ENCODE results near the gene SEL1L. TPM values are rescaled to one million over a fixed set of nuclear protein-coding genes. Genes with fewer than 3 reads are reported as not detected.
"Not testable (repeated sequence)": the region's sequence is repeated elsewhere in the genome, so short reads cannot be mapped to it uniquely, and the experiment has no call there.

Gene SEL1L
- total RNA-seq, 1 experiment from 2014 or later: 47.1 TPM

- no peak for DNase-seq (ENCODE audit: low spot score)
Observed at GRCh38 chr14:81449114-81449513, 84.5 kb downstream of the SEL1L start.

- DNase-seq (ENCODE audit: low spot score): no peak
Observed at GRCh38 chr14:81447021-81447764, 86.5 kb downstream of the SEL1L start.

DNA sequence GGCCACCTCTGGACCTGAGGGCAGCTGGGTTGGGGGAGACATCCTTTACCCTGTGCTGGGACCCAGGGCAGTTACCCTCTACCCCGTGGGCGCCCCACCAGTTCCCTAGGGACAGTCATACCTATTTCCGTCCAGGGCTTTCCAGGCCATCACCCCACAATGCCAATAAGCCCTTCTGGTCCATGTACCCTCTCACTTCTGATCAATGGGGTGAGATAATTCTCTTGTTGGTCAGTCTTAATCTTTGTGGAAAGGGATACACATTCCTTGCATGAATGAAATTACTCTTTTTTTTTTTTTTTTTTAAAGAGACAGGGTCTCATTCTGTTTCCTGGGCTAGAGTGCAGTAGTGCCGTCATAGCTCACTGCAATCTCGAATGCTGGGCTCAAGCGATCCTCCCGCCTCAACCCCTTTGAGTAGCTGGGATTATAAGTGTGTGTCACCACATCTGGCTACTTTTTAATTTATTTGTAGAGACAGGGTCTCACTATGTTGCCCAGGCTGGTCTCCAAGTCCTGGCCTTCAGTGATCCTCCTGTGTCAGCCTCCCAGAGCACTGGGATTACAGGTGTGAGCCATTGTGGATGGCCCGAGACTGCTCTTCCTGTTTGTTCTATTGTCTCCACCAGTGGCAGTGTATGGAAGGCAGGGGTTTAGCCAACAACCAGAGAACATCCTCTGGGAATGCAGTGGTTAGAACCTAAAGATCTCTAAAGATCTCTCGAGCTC is 87.2 kb downstream of the SEL1L start:
- DNase-seq (ENCODE audit: low spot score): no peak

DNA sequence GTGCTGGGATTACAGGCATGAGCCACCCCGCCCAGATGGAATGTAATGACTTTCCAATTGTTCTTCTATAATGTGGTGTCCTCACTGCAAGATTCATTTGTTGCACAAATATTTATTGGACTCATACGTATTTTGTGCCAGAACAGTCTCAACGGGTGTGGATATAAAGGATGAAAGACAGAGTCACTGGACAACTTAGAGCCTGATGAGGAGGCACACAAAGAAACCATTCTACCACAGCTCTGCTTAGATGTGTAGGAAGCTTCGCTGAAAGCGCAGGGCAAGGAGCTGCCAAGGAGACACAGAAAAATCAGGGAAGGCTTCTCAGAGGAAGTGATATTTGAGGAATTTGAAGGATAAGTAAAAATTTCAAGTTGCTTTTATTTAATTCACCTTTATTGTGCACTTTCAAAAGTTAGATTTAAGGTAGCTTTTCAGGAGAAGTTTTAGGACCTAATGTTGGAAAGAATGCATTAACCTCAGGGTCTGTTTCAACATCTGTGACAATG is 92.0 kb downstream of the SEL1L start:
- DNase-seq (ENCODE audit: low spot score): no peak

GRCh38 chr14:81440041-81440440 is 93.6 kb downstream of the SEL1L start:
- no peak for DNase-seq (ENCODE audit: low spot score)

GRCh38 chr14:81437244-81437643 is 96.4 kb downstream of the SEL1L start:
- DNase-seq (ENCODE audit: low spot score): no peak

DNA sequence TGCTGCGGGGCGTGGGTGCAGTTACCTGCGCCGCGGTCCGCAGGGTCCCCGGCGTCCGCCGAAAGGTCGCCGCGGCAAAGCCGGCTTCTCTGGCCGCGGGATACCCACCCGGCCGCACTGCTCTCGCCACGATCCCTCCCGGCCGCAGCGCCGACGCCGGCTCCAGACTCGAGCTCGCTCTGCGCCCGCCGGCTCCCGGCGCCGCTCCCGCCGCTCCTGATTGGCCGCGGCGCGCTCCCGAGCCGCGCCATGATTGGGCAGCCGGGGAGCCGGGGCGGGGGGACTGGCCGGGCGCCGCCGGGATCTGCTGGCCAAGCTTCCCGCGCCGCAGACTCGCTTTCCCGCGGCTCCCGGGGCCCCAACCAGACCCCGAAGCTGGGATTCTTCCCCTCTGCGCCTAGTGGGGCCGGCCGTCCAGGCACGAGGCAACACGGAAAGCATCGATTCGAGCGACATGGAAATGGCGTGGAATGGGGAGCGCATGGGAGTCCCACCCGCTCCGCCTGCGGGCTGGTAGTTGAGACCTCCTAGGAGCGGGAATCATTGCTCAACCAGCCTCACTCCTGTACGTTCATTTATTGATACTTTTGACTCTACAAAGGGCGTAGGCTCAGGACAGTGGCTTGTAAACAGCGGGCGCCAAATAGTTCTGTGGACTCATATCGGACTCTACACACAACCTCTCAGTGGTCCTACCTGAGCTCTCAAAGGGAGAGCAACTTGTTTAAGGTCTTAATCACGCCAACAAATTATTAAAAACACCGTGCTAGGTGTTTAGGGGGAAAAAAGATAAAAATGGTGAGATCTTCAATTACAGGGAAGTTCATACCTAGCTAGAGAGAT is 97.1 kb downstream of the SEL1L start:
- peak; percentile 29 for DNase-seq (ENCODE audit: low spot score)

GRCh38 chr14:81435391-81436295 is 98.0 kb downstream of the SEL1L start:
- DNase-seq (ENCODE audit: low spot score): peak; percentile 21

DNA sequence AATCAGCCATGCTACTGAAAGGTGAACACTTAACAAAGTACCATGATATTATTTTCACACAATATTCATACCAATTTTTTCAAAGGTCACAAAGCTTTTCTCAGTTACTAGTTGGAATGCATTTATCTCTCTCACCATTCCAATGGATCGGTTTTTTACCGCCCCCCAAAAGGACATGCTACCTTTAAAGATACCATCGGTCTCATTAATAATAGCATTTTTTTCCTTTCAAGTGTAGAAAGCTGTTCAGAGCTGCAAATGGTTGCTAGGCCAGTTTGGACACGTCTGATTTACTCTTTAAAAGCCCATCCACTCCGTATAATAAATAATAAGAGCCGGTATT is 98.6 kb downstream of the SEL1L start:
- DNase-seq (ENCODE audit: low spot score): no peak

- no peak for DNase-seq (ENCODE audit: low spot score)
Observed at GRCh38 chr14:81434230-81434629, 99.4 kb downstream of the SEL1L start.

GRCh38 chr14:81433378-81433777 is 100.3 kb downstream of the SEL1L start:
- no peak for DNase-seq (ENCODE audit: low spot score)

DNA sequence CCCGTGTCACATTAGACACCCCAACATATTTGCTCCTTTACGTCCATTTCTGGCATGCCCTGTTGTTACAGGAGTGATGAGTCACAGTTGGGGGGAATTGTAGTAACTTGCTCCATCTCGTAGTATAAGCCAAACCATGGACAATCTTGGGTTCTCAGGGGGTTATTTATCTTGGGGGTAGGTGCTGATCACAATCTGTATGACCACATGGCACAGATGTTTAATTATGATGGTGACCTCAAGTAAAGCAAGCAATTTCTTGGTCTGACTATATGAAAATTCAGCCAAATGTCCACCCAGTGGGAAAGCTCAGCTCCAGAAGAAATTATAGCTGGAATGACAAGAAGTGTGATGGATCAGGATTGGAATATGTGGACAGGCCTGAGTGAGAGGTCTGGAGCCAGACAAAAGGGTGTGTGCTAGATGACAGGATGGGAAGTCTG is 101.4 kb downstream of the SEL1L start:
- DNase-seq (ENCODE audit: low spot score): peak; percentile 22

DNA sequence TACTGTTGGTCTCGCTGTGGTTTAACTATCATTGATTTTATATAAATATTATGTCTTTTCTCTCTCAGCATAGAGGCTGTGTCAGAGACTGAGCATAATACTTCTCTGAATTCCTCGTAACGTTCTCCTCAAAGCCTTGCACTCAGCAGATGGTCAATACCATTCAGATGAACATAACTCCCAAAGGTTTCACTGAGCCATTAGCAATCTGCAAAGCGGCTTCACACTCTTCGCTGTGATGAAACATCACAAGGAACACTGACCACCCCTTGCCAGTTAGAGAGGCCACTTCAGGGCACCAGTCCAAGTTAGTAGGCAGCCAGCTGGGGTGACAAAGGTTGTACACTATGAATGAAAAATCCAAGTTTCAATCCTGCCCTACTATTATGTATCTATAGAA is 103.4 kb downstream of the SEL1L start:
- no peak for DNase-seq (ENCODE audit: low spot score)

DNA sequence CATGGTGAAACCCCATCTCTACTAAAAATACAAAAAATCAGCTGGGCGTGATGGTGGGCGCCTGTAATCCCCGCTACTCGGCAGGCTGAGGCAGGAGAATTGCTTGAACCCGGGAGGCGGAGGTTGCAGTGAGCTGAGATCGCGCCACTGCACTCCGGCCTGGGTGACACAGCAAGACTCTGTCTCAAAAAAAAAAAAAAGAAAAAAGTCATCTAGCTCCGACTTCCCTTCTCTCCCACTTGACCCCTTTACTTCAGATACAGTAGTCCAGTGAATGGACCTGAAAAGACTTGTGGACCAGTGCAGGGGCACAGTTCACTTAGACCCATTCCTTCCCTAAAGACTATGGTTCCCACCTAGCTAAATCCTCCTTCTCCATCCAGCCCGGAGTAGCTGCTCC is 103.9 kb downstream of the SEL1L start:
- not testable (repeated sequence) for DNase-seq (ENCODE audit: low spot score)

- no peak for DNase-seq (ENCODE audit: low spot score)
Observed at GRCh38 chr14:81429028-81429427, 104.6 kb downstream of the SEL1L start.

GRCh38 chr14:81427348-81428058 is 106.2 kb downstream of the SEL1L start:
- peak; percentile 40 for DNase-seq (ENCODE audit: low spot score)

GRCh38 chr14:81423504-81423903 is 110.1 kb downstream of the SEL1L start:
- no peak for DNase-seq (ENCODE audit: low spot score)
